Measurements from ENCODE around the gene SCARF2.

DNA sequence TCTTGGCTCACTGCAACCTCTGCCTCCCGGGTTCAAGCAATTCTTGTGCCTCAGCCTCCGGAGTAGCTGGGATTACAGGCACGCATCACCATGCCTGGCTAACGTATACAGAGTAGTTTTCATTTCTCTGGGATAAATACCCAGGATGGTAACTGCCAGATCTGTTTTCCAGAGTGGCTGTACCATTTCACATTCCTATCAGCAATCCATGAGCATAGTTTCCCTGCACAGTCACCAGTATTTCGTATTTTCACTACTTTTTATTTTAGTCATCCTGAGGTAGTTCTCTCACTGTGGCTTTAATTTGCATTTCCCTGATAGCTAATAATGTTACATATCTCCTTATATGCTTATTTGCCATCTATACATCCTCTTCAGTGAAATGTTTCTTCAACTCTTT, 11.0 kb upstream of the SCARF2 start:
- TF ChIP-seq, protein P1, sequence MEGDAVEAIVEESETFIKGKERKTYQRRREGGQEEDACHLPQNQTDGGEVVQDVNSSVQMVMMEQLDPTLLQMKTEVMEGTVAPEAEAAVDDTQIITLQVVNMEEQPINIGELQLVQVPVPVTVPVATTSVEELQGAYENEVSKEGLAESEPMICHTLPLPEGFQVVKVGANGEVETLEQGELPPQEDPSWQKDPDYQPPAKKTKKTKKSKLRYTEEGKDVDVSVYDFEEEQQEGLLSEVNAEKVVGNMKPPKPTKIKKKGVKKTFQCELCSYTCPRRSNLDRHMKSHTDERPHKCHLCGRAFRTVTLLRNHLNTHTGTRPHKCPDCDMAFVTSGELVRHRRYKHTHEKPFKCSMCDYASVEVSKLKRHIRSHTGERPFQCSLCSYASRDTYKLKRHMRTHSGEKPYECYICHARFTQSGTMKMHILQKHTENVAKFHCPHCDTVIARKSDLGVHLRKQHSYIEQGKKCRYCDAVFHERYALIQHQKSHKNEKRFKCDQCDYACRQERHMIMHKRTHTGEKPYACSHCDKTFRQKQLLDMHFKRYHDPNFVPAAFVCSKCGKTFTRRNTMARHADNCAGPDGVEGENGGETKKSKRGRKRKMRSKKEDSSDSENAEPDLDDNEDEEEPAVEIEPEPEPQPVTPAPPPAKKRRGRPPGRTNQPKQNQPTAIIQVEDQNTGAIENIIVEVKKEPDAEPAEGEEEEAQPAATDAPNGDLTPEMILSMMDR (IDR thresholded peaks at IDR 0.05; ENCODE audit: low read depth, low read length), result no peak
- no peak for TF ChIP-seq EZH2phosphoT487 (IDR thresholded peaks at IDR 0.05; ENCODE audit: low read depth)

All from OCI-LY3 (cell line).